Measurements from ENCODE around the gene C10orf105.

- no peak for TF ChIP-seq EZH2 (IDR thresholded peaks at IDR 0.05; ENCODE audit: low read length, missing control alignments)
- TF ChIP-seq, protein P1, sequence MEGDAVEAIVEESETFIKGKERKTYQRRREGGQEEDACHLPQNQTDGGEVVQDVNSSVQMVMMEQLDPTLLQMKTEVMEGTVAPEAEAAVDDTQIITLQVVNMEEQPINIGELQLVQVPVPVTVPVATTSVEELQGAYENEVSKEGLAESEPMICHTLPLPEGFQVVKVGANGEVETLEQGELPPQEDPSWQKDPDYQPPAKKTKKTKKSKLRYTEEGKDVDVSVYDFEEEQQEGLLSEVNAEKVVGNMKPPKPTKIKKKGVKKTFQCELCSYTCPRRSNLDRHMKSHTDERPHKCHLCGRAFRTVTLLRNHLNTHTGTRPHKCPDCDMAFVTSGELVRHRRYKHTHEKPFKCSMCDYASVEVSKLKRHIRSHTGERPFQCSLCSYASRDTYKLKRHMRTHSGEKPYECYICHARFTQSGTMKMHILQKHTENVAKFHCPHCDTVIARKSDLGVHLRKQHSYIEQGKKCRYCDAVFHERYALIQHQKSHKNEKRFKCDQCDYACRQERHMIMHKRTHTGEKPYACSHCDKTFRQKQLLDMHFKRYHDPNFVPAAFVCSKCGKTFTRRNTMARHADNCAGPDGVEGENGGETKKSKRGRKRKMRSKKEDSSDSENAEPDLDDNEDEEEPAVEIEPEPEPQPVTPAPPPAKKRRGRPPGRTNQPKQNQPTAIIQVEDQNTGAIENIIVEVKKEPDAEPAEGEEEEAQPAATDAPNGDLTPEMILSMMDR (conservative IDR thresholded peaks at IDR 0.05 in 1 of 2, IDR thresholded peaks at IDR 0.05 in 1 of 2; ENCODE audit: low read depth in 1 of 2, low read length in 2 of 2) = no peak
Observed at GRCh38 chr10:71661779-71662336, 57.7 kb downstream of the C10orf105 start.

All from fibroblast of lung (primary cell).